Mesendoderm (in vitro differentiated cells): ENCODE data around the gene ERLEC1.
"Not testable (repeated sequence)": the region's sequence is repeated elsewhere in the genome, so short reads cannot be mapped to it uniquely, and the experiment has no call there.

ENCODE experiments used
- DNase-seq: peaks from one replicate; pipeline ENCODE4 v3.0.0; 2013
- H2AK5ac ChIP-seq: 2 replicates; pipeline ENCODE4 v1.6.1; 2013; ENCODE audit warnings: low read length, inconsistent platforms
- H2BK120ac ChIP-seq: 2 replicates; pipeline ENCODE4 v1.6.1; 2013; ENCODE audit warnings: low read depth, mild to moderate bottlenecking, low read length, moderate library complexity, mixed read lengths
- H2BK15ac ChIP-seq: replicated peaks from 2 replicates; pipeline ENCODE4 v1.6.1; 2013; ENCODE audit warnings: low read depth, mild to moderate bottlenecking, moderate library complexity
- H2BK5ac ChIP-seq: 2 replicates; pipeline ENCODE4 v1.6.1; 2013; ENCODE audit warnings: low read length, inconsistent platforms
- H3K18ac ChIP-seq: 2 replicates; pipeline ENCODE4 v1.6.1; 2013; ENCODE audit warnings: mild to moderate bottlenecking, low read length, mixed read lengths
- H3K23ac ChIP-seq: one replicate; pipeline ENCODE4 v1.6.1; 2013; ENCODE audit warnings: low read length
- H3K27ac ChIP-seq: 2 replicates; pipeline ENCODE4 v1.5.1; 2013; ENCODE audit warnings: low read depth, mild to moderate bottlenecking, inconsistent platforms, low read length, moderate library complexity
- H3K27me3 ChIP-seq: 2 replicates; pipeline ENCODE4 v1.6.1; 2013; ENCODE audit warnings: low read length, control low read depth, mild to moderate bottlenecking, inconsistent platforms; ENCODE audit not compliant: insufficient read depth, poor library complexity
- H3K36me3 ChIP-seq: 2 replicates; pipeline ENCODE4 v1.6.1; 2013; ENCODE audit warnings: low read length, inconsistent platforms; ENCODE audit not compliant: control insufficient read depth, insufficient read depth
- H3K4ac ChIP-seq: one replicate; pipeline ENCODE4 v1.6.1; 2013; ENCODE audit warnings: low read depth, mild to moderate bottlenecking, low read length, moderate library complexity
- H3K4me1 ChIP-seq: 2 replicates; pipeline ENCODE4 v1.6.1; 2013; ENCODE audit warnings: low read depth, low read length, inconsistent platforms; ENCODE audit not compliant: control insufficient read depth
- H3K4me2 ChIP-seq: 2 replicates; pipeline ENCODE4 v1.6.1; 2013; ENCODE audit warnings: low read length
- H3K4me3 ChIP-seq: 2 replicates; pipeline ENCODE4 v1.5.1; 2013; ENCODE audit warnings: mild to moderate bottlenecking, low read length
- H3K56ac ChIP-seq: one replicate; pipeline ENCODE4 v1.6.1; 2013; ENCODE audit warnings: low read length
- H3K79me1 ChIP-seq: 2 replicates; pipeline ENCODE4 v1.6.1; 2013; ENCODE audit warnings: low read length, inconsistent platforms
- H3K79me2 ChIP-seq: 2 replicates; pipeline ENCODE4 v1.6.1; 2013; ENCODE audit warnings: mild to moderate bottlenecking, low read length; ENCODE audit not compliant: control insufficient read depth, insufficient read depth
- H3K9ac ChIP-seq: 2 replicates; pipeline ENCODE4 v1.6.1; 2013; ENCODE audit warnings: low read length, inconsistent platforms
- H4K5ac ChIP-seq: one replicate; pipeline ENCODE4 v1.6.1; 2013; ENCODE audit warnings: low read length
- H4K8ac ChIP-seq: one replicate; pipeline ENCODE4 v1.6.1; 2013; ENCODE audit warnings: low read depth, mild to moderate bottlenecking, control low read depth, low read length, moderate library complexity
- WGBS: extraction: QIAGEN DNeasy Blood & Tissue Kit; methylation state at CpG from one replicate; pipeline ENCODE4 v1.1.7; 2013; ENCODE audit warnings: low lambda C conversion rate, missing lambda C conversion rate; ENCODE audit not compliant: insufficient coverage; ENCODE audit errors: extremely low coverage; 5-methylcytosine and 5-hydroxymethylcytosine counted together

Gene ERLEC1

DNA sequence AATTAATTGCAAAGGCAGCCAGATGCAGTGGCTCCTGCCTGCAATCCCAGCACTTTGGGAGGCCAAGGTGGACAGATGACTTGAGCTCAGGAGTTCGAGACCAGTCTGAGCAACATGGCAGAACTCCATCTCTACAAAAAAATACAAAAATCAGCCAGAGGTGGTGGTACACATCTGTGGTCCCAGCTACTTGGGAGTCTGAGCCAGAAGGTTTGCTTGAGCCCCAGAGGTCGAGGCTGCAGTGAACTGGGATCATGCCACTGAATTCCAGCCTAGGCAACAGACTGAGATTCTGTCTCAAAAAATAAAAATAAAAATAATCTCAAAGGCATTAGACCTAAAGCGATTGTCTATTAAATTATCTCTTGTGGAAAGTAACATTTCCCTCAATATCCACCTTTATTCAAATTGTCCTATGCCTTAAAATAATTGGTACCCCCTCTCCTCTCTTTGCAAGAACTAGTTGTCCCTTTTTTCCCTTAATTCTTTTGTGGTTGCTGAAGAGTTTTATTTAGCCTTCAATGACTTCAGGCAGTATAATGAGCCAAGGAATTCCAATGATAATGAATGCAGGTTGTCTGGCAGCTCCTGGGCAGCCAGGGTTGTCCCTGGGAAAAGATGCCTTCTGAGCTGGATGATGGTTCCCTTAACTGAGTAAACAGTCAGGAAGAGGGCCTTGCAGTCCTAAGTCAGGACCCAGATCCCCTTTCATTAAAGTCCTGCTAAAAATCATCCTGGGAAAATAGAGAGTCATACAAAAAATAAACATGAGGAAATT is 40.7 kb downstream of the ERLEC1 start:
- Histone ChIP-seq H4K5ac (no peak overlapping the region), H3K4me1 (no peaks in the 10 kb centered on the region), H3K27me3 (no peaks in the 10 kb centered on the region), H3K4ac (no peak overlapping the region), H3K56ac (no peak overlapping the region), H3K23ac (no peak overlapping the region), H4K8ac (no peak overlapping the region), H3K27ac (no peak overlapping the region), H2AK5ac (no peak overlapping the region), H3K36me3 (no peaks in the 10 kb centered on the region), H3K18ac (no peak overlapping the region), H2BK15ac (no peak overlapping the region), H3K9ac (no peak overlapping the region), H2BK120ac (no peak overlapping the region), H3K4me2 (no peak overlapping the region), H3K79me2 (no peaks in the 10 kb centered on the region), H3K4me3 (no peak overlapping the region), H3K79me1 (no peaks in the 10 kb centered on the region), H2BK5ac (no peak overlapping the region)
- WGBS = no CpG with 5 or more reads among the region's 3 CpGs
- peak; percentile 57 for DNase-seq

DNA sequence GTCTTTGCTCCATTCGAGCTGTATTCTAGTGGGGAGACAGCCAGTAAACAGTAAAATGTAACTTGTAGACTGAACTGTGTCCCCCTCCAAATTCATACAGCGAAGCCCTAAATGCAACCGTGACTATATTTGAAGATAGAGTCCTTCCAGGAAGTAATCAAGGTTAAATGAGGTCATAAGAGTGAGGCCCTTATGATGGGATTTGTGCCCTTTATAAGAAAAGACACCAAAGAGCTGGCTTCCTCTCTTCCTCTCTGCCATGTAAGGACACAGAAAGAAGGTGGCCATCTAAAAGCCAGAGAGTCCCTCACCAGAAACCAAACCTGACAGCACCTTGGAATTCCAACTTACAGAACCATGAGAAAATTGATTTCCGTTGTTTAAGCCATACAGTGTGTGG is 41.5 kb downstream of the ERLEC1 start:
- H2BK120ac ChIP-seq = no peak overlapping the region
- no peaks in the 10 kb centered on the region for H3K79me2 ChIP-seq
- H3K27ac ChIP-seq = no peak overlapping the region
- no peak overlapping the region for H4K8ac ChIP-seq
- H3K27me3 ChIP-seq = no peaks in the 10 kb centered on the region
- no peak overlapping the region for H3K4me2 ChIP-seq
- WGBS = no CpG with 5 or more reads among the region's 4 CpGs
- H3K23ac ChIP-seq = no peak overlapping the region
- no peak overlapping the region for H3K18ac ChIP-seq
- no peak overlapping the region for H2BK5ac ChIP-seq
- no peak for DNase-seq
- H3K36me3 ChIP-seq = no peaks in the 10 kb centered on the region
- H2BK15ac ChIP-seq = no peak overlapping the region
- H3K4me1 ChIP-seq = no peaks in the 10 kb centered on the region
- no peak overlapping the region for H3K56ac ChIP-seq
- H3K79me1 ChIP-seq = no peaks in the 10 kb centered on the region
- H3K4me3 ChIP-seq = no peak overlapping the region
- H4K5ac ChIP-seq = no peak overlapping the region
- H3K9ac ChIP-seq = no peak overlapping the region
- H2AK5ac ChIP-seq = no peak overlapping the region
- H3K4ac ChIP-seq = no peak overlapping the region

DNA sequence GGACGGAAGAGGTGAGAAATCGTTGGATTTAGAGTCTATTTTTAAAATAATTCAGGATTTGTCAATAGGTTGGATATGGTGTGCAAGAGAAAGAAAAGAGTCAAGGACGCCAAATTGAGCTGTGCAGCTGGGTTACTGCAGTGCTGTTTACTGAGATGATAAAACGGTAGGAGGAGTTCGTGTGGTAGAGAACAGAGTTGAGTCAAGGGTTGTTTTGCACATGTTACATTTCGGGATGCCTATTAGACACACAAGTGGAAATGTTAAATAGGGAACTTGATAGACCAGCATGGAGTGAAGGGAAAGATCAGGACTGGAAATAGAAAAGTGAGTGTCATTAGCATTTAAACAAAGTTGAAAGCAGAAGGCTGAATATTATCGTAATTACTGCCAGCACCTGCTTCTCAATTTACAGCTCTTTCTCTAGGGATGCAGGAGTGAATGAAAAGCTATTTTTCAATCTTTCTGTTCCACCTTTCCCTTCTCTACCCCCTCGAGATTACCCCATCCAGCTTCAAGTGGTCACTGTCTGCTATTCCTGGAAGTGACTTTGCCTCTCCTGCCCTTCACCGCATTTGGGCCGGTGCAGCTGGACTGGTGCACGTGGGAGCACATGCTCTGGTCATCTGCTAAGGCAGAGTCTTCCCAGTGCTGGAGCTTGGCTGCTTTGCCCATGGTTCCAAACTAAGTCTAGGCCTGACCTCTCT is 42.6 kb downstream of the ERLEC1 start:
- Histone ChIP-seq H3K79me2 (no peaks in the 10 kb centered on the region), H3K23ac (no peak overlapping the region), H3K79me1 (no peaks in the 10 kb centered on the region), H3K36me3 (no peaks in the 10 kb centered on the region), H3K18ac (no peak overlapping the region), H3K9ac (no peak overlapping the region), H2BK15ac (no peak overlapping the region), H4K8ac (no peak overlapping the region), H2AK5ac (no peak overlapping the region), H3K4me2 (no peak overlapping the region), H3K4me3 (no peak overlapping the region), H2BK5ac (no peak overlapping the region), H3K4ac (no peak overlapping the region), H3K4me1 (no peaks in the 10 kb centered on the region), H3K27ac (no peak overlapping the region), H4K5ac (no peak overlapping the region), H3K56ac (no peak overlapping the region), H2BK120ac (no peak overlapping the region), H3K27me3 (no peaks in the 10 kb centered on the region)
- WGBS = 100% methylated on average over 2 of the region's 11 CpGs
- no peak for DNase-seq

DNA sequence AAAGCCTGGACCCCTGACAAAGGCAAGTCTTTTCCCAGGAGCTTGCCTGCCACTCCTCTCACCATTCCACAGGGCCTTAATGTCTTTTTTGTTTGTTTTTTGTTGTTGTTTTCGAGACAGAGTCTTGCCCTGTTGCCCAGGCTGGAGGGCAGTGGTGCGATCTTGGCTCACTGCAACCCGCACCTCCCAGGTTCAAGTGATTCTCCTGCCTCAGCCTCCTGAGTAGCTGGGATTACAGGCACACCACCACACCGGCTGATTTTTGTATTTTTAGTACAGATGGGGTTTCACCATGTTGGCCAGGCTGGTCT is 43.1 kb downstream of the ERLEC1 start:
- H2BK120ac ChIP-seq, H2AK5ac ChIP-seq, DNase-seq, H2BK15ac ChIP-seq, H3K79me1 ChIP-seq, H3K4ac ChIP-seq, H3K79me2 ChIP-seq, H3K9ac ChIP-seq, H3K4me3 ChIP-seq, H3K4me2 ChIP-seq, H3K4me1 ChIP-seq, H3K56ac ChIP-seq, H3K27me3 ChIP-seq, H3K36me3 ChIP-seq, H2BK5ac ChIP-seq, H3K27ac ChIP-seq, H3K18ac ChIP-seq, H4K5ac ChIP-seq, H3K23ac ChIP-seq, H4K8ac ChIP-seq: not testable (repeated sequence)
- no CpG with 5 or more reads among the region's 4 CpGs for WGBS

DNA sequence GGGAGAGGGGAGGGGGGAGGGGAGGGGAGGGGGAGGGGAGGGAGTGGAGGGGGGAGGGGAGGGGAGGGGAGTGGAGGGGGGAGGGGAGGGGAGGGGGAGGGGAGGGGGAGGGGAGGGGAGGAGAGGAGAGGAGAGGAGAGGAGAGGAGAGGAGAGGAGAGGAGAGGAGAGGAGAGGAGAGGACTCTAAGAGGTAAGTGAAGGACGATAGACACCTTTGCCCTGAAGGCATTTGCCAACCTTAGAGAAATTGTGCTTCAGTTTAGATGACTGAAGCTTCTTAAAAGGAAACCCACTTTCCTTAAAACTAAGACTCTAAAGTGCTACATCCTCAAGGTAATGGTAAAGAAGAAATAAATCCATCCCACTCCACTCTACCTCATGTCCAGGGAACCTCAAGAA is 53.7 kb downstream of the ERLEC1 start:
- Histone ChIP-seq H3K4ac (no peak overlapping the region), H4K5ac (no peak overlapping the region), H3K79me1 (no peaks in the 10 kb centered on the region), H3K4me1 (no peaks in the 10 kb centered on the region), H3K18ac (no peak overlapping the region), H2BK5ac (no peak overlapping the region), H2BK120ac (no peak overlapping the region), H3K27ac (no peak overlapping the region), H2AK5ac (no peak overlapping the region), H3K4me2 (no peak overlapping the region), H2BK15ac (no peak overlapping the region), H3K79me2 (no peaks in the 10 kb centered on the region), H3K36me3 (no peaks in the 10 kb centered on the region), H3K4me3 (no peak overlapping the region), H3K56ac (no peak overlapping the region), H3K9ac (no peak overlapping the region), H4K8ac (no peak overlapping the region), H3K23ac (no peak overlapping the region), H3K27me3 (no peaks in the 10 kb centered on the region)
- no CpG with 5 or more reads among the region's 1 CpG for WGBS
- DNase-seq = no peak

DNA sequence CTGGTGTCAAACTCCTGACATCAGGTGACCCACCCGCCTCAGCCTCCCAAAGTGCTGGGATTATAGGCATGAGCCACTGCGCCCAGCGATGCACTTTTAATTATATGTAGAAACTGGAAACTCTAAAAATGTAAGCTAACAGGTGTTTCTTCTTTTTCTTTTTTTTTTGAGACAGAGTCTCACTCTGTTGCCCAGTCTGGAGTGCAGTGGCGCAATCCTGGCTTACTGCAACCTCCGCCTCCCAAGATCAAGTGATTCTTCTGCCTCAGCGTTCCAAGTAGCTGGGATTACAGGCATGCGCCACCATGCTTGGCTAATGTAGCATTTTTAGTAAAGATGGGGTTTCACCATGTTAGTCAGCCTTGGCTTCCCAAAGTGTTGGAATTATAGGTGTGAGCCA is 54.8 kb downstream of the ERLEC1 start:
- H3K4me2 ChIP-seq, H4K5ac ChIP-seq, H2BK15ac ChIP-seq, H2AK5ac ChIP-seq, H3K4ac ChIP-seq, DNase-seq, H2BK5ac ChIP-seq, H3K27ac ChIP-seq, H2BK120ac ChIP-seq, H3K56ac ChIP-seq, H3K23ac ChIP-seq, H3K79me1 ChIP-seq, H3K36me3 ChIP-seq, H3K4me1 ChIP-seq, H3K79me2 ChIP-seq, H3K9ac ChIP-seq, H3K27me3 ChIP-seq, H3K4me3 ChIP-seq, H3K18ac ChIP-seq, H4K8ac ChIP-seq: not testable (repeated sequence)
- no CpG with 5 or more reads among the region's 7 CpGs for WGBS
